ENCODE results near the gene MPPED2. TPM values are rescaled to one million over a fixed set of nuclear protein-coding genes. Genes with fewer than 3 reads are reported as not detected.

MPPED2 gene
- total and polyA plus RNA-seq, 10 of the 15 experiments (the other 5 are each of a cell fraction or from before 2014, with no cell fraction given), result not detected

DNA sequence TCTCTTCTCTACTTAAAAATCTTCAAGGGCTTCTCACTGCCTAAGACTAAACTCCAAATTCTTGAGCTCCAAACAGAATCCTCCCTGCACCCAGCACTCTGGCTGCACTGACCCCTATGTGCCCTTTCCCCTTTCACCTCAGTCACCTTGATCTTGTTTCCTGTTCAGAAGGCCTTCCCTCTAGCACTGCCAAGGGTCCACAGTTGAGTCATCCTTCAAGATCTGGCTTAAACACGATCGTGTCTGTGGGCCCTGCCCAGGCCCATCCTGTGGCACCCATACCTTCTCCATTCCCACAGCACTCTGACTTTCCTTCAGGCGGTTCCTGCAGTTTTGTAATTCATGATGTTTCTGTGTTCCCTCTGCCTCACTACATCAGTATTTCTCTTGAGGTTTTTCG lies 134.0 kb downstream of the MPPED2 start:
- ChIA-PET RAD21 (ENCODE audit: unreplicated experiment) (no interaction called here), CTCF (interaction anchor here (0.6 kb wide), 1 partner anchor 73 kb away, joined by 3 read pairs; no protein-coding TSS in a partner anchor), POLR2A (interaction anchor here (0.9 kb wide), 1 partner anchor 94 kb away, joined by 3 read pairs; no protein-coding TSS in a partner anchor), SMC1A (ENCODE audit: uncharacterized antibody, unreplicated experiment) (interaction anchor here (1.7 kb wide), 1 partner anchor 14 kb away, joined by 3 read pairs; no protein-coding TSS in a partner anchor)
- Histone ChIP-seq H3K27me3 (replicated peaks in 1 of 2; ENCODE audit: control insufficient read depth in 2 of 2, insufficient read depth in 2 of 2, low read length in 1 of 2) (peaks cover 1 to 2% of the 10 kb centered on the region in 2 experiments; a peak in 3 of 4 replicates), H3K4me2 (ENCODE audit: control insufficient read depth, insufficient read depth) (no peak overlapping the region), H3K4me1 (ENCODE audit: control insufficient read depth, insufficient read depth, low read length) (no peaks in the 10 kb centered on the region), H3K4me3 (no peak overlapping the region), H4K20me1 (ENCODE audit: control insufficient read depth, insufficient read depth) (no peaks in the 10 kb centered on the region), H3K9ac (ENCODE audit: control insufficient read depth, insufficient read depth, low read length) (no peak overlapping the region), H3K36me3 (ENCODE audit: control insufficient read depth in 2 of 2, insufficient read depth in 2 of 2, low read length in 1 of 2) (no peaks in the 10 kb centered on the region), H3K79me2 (ENCODE audit: control insufficient read depth, insufficient read depth, low read length) (no peaks in the 10 kb centered on the region), H3K27ac (ENCODE audit: control insufficient read depth, insufficient read depth) (no peak overlapping the region), H3K9me3 (replicated peaks; ENCODE audit: control insufficient read depth, insufficient read depth, low read length) (no peaks in the 10 kb centered on the region), H2AFZ (ENCODE audit: control insufficient read depth, low read depth, low read length) (no peak overlapping the region)
- DNase-seq (ENCODE audit: low read depth, low spot score), result no peak
- no peak for ATAC-seq
- no TSS peak for BruUV-seq (replicated peaks)
- in situ Hi-C loops (cut with MboI), result no loop called here
- intact Hi-C loops (cut with micrococcal nuclease; ENCODE audit: unreplicated experiment), result no loop called here
- TF ChIP-seq RELA (IDR thresholded peaks at IDR 0.05; ENCODE audit: borderline replicate concordance, partially characterized antibody) (no peak), SMARCA5 (IDR thresholded peaks at IDR 0.05) (no peak)
- TF ChIP-seq, protein P1, sequence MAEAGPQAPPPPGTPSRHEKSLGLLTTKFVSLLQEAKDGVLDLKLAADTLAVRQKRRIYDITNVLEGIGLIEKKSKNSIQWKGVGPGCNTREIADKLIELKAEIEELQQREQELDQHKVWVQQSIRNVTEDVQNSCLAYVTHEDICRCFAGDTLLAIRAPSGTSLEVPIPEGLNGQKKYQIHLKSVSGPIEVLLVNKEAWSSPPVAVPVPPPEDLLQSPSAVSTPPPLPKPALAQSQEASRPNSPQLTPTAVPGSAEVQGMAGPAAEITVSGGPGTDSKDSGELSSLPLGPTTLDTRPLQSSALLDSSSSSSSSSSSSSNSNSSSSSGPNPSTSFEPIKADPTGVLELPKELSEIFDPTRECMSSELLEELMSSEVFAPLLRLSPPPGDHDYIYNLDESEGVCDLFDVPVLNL (IDR thresholded peaks at IDR 0.05; ENCODE audit: low read depth, low read length), result no peak
- WGBS (ENCODE audit: insufficient coverage, insufficient replicate concordance, low lambda C conversion rate, missing lambda C conversion rate), result 13% methylated on average over 4 of the region's 4 CpGs
- no peak for FAIRE-seq

DNA sequence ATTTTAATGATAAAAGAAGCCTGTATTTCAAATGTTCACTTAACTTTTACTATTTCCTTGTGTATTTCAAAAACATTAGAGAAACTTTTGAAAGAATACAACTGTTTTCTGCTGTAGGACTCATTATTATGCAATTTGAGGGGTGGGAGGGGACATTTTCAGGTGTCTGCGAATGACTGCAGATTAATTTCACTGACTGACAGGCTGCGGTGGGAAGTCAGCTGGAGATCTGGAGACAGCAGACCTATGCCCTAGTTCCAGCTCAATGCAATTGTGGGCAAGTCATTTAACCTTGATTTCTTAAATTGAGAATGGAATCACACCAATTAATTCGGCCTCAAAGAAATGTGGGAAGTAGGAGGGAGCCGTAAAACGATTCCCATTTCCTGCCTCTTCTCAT lies 134.5 kb downstream of the MPPED2 start:
- no peak overlapping the region for H2AFZ ChIP-seq (ENCODE audit: control insufficient read depth, low read depth, low read length)
- ChIA-PET RAD21 (ENCODE audit: unreplicated experiment) (no interaction called here), POLR2A (interaction anchor here (0.9 kb wide), 1 partner anchor 93 kb away, joined by 3 read pairs; no protein-coding TSS in a partner anchor), CTCF (no interaction called here), SMC1A (ENCODE audit: uncharacterized antibody, unreplicated experiment) (interaction anchor here (1.7 kb wide), 1 partner anchor 13 kb away, joined by 3 read pairs; no protein-coding TSS in a partner anchor)
- intact Hi-C loops (cut with micrococcal nuclease; ENCODE audit: unreplicated experiment), result no loop called here
- FAIRE-seq, result no peak
- BruUV-seq (replicated peaks), result no TSS peak
- H4K20me1 ChIP-seq (ENCODE audit: control insufficient read depth, insufficient read depth), result no peaks in the 10 kb centered on the region
- TF ChIP-seq NFYB (IDR thresholded peaks at IDR 0.05; ENCODE audit: insufficient read depth, low read depth, low read length) (no peak), SMC3 (IDR thresholded peaks at IDR 0.05; ENCODE audit: borderline replicate concordance, low read length) (no peak), ZNF207 (IDR thresholded peaks at IDR 0.05; ENCODE audit: borderline replicate concordance) (no peak), YBX1 (IDR thresholded peaks at IDR 0.05) (no peak)
- TF ChIP-seq, protein P2, sequence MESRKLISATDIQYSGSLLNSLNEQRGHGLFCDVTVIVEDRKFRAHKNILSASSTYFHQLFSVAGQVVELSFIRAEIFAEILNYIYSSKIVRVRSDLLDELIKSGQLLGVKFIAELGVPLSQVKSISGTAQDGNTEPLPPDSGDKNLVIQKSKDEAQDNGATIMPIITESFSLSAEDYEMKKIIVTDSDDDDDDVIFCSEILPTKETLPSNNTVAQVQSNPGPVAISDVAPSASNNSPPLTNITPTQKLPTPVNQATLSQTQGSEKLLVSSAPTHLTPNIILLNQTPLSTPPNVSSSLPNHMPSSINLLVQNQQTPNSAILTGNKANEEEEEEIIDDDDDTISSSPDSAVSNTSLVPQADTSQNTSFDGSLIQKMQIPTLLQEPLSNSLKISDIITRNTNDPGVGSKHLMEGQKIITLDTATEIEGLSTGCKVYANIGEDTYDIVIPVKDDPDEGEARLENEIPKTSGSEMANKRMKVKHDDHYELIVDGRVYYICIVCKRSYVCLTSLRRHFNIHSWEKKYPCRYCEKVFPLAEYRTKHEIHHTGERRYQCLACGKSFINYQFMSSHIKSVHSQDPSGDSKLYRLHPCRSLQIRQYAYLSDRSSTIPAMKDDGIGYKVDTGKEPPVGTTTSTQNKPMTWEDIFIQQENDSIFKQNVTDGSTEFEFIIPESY (IDR thresholded peaks at IDR 0.05), result no peak
- TF ChIP-seq, protein P3, sequence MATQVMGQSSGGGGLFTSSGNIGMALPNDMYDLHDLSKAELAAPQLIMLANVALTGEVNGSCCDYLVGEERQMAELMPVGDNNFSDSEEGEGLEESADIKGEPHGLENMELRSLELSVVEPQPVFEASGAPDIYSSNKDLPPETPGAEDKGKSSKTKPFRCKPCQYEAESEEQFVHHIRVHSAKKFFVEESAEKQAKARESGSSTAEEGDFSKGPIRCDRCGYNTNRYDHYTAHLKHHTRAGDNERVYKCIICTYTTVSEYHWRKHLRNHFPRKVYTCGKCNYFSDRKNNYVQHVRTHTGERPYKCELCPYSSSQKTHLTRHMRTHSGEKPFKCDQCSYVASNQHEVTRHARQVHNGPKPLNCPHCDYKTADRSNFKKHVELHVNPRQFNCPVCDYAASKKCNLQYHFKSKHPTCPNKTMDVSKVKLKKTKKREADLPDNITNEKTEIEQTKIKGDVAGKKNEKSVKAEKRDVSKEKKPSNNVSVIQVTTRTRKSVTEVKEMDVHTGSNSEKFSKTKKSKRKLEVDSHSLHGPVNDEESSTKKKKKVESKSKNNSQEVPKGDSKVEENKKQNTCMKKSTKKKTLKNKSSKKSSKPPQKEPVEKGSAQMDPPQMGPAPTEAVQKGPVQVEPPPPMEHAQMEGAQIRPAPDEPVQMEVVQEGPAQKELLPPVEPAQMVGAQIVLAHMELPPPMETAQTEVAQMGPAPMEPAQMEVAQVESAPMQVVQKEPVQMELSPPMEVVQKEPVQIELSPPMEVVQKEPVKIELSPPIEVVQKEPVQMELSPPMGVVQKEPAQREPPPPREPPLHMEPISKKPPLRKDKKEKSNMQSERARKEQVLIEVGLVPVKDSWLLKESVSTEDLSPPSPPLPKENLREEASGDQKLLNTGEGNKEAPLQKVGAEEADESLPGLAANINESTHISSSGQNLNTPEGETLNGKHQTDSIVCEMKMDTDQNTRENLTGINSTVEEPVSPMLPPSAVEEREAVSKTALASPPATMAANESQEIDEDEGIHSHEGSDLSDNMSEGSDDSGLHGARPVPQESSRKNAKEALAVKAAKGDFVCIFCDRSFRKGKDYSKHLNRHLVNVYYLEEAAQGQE (IDR thresholded peaks at IDR 0.05; ENCODE audit: low read depth, low read length), result no peak
- no peak overlapping the region for H3K4me2 ChIP-seq (ENCODE audit: control insufficient read depth, insufficient read depth)
- no peak overlapping the region for H3K27ac ChIP-seq (ENCODE audit: control insufficient read depth, insufficient read depth)
- no peaks in the 10 kb centered on the region for H3K36me3 ChIP-seq (ENCODE audit: control insufficient read depth in 2 of 2, insufficient read depth in 2 of 2, low read length in 1 of 2)
- peaks cover 1 to 2% of the 10 kb centered on the region in 2 experiments; a peak in 3 of 4 replicates for H3K27me3 ChIP-seq (replicated peaks in 1 of 2; ENCODE audit: control insufficient read depth in 2 of 2, insufficient read depth in 2 of 2, low read length in 1 of 2)
- no peak overlapping the region for H3K9ac ChIP-seq (ENCODE audit: control insufficient read depth, insufficient read depth, low read length)
- DNase-seq (ENCODE audit: low read depth, low spot score), result no peak
- no peaks in the 10 kb centered on the region for H3K9me3 ChIP-seq (replicated peaks; ENCODE audit: control insufficient read depth, insufficient read depth, low read length)
- no peaks in the 10 kb centered on the region for H3K4me1 ChIP-seq (ENCODE audit: control insufficient read depth, insufficient read depth, low read length)
- H3K79me2 ChIP-seq (ENCODE audit: control insufficient read depth, insufficient read depth, low read length), result no peaks in the 10 kb centered on the region
- no peak overlapping the region for H3K4me3 ChIP-seq
- 53% methylated on average over 5 of the region's 5 CpGs for WGBS (ENCODE audit: insufficient coverage, insufficient replicate concordance, low lambda C conversion rate, missing lambda C conversion rate)
- ATAC-seq, result no peak
- in situ Hi-C loops (cut with MboI), result no loop called here

Data from GM12878 (cell line).